Mesendoderm (in vitro differentiated cells): ENCODE results near the gene RHD.
A peak's percentile ranks its signal among the peaks of the same experiment; 100 is the strongest.
"Not testable (repeated sequence)": the region's sequence is repeated elsewhere in the genome, so short reads cannot be mapped to it uniquely, and the experiment has no call there.

Experiments used
- DNase-seq: peaks from one replicate; pipeline ENCODE4 v3.0.0; 2013
- H2AK5ac ChIP-seq: 2 replicates; pipeline ENCODE4 v1.6.1; 2013; ENCODE audit warnings: low read length, inconsistent platforms
- H2BK120ac ChIP-seq: 2 replicates; pipeline ENCODE4 v1.6.1; 2013; ENCODE audit warnings: low read depth, mild to moderate bottlenecking, low read length, moderate library complexity, mixed read lengths
- H2BK15ac ChIP-seq: replicated peaks from 2 replicates; pipeline ENCODE4 v1.6.1; 2013; ENCODE audit warnings: low read depth, mild to moderate bottlenecking, moderate library complexity
- H2BK5ac ChIP-seq: 2 replicates; pipeline ENCODE4 v1.6.1; 2013; ENCODE audit warnings: low read length, inconsistent platforms
- H3K18ac ChIP-seq: 2 replicates; pipeline ENCODE4 v1.6.1; 2013; ENCODE audit warnings: mild to moderate bottlenecking, low read length, mixed read lengths
- H3K23ac ChIP-seq: one replicate; pipeline ENCODE4 v1.6.1; 2013; ENCODE audit warnings: low read length
- H3K27ac ChIP-seq: 2 replicates; pipeline ENCODE4 v1.5.1; 2013; ENCODE audit warnings: low read depth, mild to moderate bottlenecking, inconsistent platforms, low read length, moderate library complexity
- H3K27me3 ChIP-seq: 2 replicates; pipeline ENCODE4 v1.6.1; 2013; ENCODE audit warnings: low read length, control low read depth, mild to moderate bottlenecking, inconsistent platforms; ENCODE audit not compliant: insufficient read depth, poor library complexity
- H3K36me3 ChIP-seq: 2 replicates; pipeline ENCODE4 v1.6.1; 2013; ENCODE audit warnings: low read length, inconsistent platforms; ENCODE audit not compliant: control insufficient read depth, insufficient read depth
- H3K4ac ChIP-seq: one replicate; pipeline ENCODE4 v1.6.1; 2013; ENCODE audit warnings: low read depth, mild to moderate bottlenecking, low read length, moderate library complexity
- H3K4me1 ChIP-seq: 2 replicates; pipeline ENCODE4 v1.6.1; 2013; ENCODE audit warnings: low read depth, low read length, inconsistent platforms; ENCODE audit not compliant: control insufficient read depth
- H3K4me2 ChIP-seq: 2 replicates; pipeline ENCODE4 v1.6.1; 2013; ENCODE audit warnings: low read length
- H3K4me3 ChIP-seq: 2 replicates; pipeline ENCODE4 v1.5.1; 2013; ENCODE audit warnings: mild to moderate bottlenecking, low read length
- H3K56ac ChIP-seq: one replicate; pipeline ENCODE4 v1.6.1; 2013; ENCODE audit warnings: low read length
- H3K79me1 ChIP-seq: 2 replicates; pipeline ENCODE4 v1.6.1; 2013; ENCODE audit warnings: low read length, inconsistent platforms
- H3K79me2 ChIP-seq: 2 replicates; pipeline ENCODE4 v1.6.1; 2013; ENCODE audit warnings: mild to moderate bottlenecking, low read length; ENCODE audit not compliant: control insufficient read depth, insufficient read depth
- H3K9ac ChIP-seq: 2 replicates; pipeline ENCODE4 v1.6.1; 2013; ENCODE audit warnings: low read length, inconsistent platforms
- H4K5ac ChIP-seq: one replicate; pipeline ENCODE4 v1.6.1; 2013; ENCODE audit warnings: low read length
- H4K8ac ChIP-seq: one replicate; pipeline ENCODE4 v1.6.1; 2013; ENCODE audit warnings: low read depth, mild to moderate bottlenecking, control low read depth, low read length, moderate library complexity
- WGBS: extraction: QIAGEN DNeasy Blood & Tissue Kit; methylation state at CpG from one replicate; pipeline ENCODE4 v1.1.7; 2013; ENCODE audit warnings: low lambda C conversion rate, missing lambda C conversion rate; ENCODE audit not compliant: insufficient coverage; ENCODE audit errors: extremely low coverage; 5-methylcytosine and 5-hydroxymethylcytosine counted together

The RHD gene

DNA sequence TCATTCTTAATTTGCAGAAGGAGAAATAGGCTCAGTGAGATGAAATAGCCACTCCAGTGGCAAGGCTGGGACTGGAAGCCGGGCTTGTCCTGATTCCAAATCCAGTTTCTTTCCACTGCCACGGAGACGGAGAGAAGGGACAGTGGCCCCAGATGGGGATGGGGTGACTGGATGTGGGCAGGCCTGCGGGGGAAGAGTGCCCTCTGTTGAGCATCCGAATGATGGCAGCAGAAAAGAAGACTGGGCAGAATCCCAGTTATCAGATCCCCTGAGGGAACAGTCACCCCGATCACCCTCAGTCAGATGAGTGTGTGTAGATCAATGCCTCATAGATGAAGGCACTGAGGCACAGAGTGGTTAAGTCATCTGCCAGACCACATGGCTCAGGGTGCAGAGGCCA is 17.7 kb downstream of the RHD start:
- H3K4me3 ChIP-seq, H3K4ac ChIP-seq, H3K4me1 ChIP-seq, H3K9ac ChIP-seq, H3K79me1 ChIP-seq, DNase-seq, H2BK120ac ChIP-seq, H4K8ac ChIP-seq, H3K79me2 ChIP-seq, H4K5ac ChIP-seq, H3K18ac ChIP-seq, H3K27me3 ChIP-seq, H2BK5ac ChIP-seq, H3K36me3 ChIP-seq, H2BK15ac ChIP-seq, H3K23ac ChIP-seq, H2AK5ac ChIP-seq, H3K56ac ChIP-seq, H3K4me2 ChIP-seq, H3K27ac ChIP-seq: not testable (repeated sequence)
- no CpG with 5 or more reads among the region's 6 CpGs for WGBS

DNA sequence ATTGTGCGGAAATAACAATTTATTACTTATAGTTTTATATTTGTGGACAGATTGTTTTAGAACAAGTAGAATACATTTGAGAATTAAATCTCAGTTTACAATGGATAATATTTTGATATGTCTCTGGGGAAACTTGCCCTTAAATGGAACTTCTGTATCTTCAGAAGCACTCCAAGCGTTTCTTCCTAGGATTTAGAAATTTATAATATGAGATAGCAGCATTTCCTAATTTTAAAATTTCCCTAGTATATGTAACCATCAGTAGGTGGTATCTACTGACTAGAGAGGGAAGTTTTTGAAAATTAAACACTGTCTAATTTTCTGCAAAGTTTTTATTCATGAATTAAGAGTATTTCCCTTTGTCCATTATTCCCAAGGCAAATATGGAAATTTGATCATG is 21.1 kb downstream of the RHD start:
- H4K8ac ChIP-seq, H2BK120ac ChIP-seq, H3K4me2 ChIP-seq, DNase-seq, H3K79me2 ChIP-seq, H4K5ac ChIP-seq, H3K27ac ChIP-seq, H3K4ac ChIP-seq, H3K36me3 ChIP-seq, H3K4me1 ChIP-seq, H3K4me3 ChIP-seq, H3K27me3 ChIP-seq, H2AK5ac ChIP-seq, H3K56ac ChIP-seq, H2BK15ac ChIP-seq, H3K18ac ChIP-seq, H3K9ac ChIP-seq, H3K79me1 ChIP-seq, H3K23ac ChIP-seq, H2BK5ac ChIP-seq: not testable (repeated sequence)
- no CpG with 5 or more reads among the region's 2 CpGs for WGBS

DNA sequence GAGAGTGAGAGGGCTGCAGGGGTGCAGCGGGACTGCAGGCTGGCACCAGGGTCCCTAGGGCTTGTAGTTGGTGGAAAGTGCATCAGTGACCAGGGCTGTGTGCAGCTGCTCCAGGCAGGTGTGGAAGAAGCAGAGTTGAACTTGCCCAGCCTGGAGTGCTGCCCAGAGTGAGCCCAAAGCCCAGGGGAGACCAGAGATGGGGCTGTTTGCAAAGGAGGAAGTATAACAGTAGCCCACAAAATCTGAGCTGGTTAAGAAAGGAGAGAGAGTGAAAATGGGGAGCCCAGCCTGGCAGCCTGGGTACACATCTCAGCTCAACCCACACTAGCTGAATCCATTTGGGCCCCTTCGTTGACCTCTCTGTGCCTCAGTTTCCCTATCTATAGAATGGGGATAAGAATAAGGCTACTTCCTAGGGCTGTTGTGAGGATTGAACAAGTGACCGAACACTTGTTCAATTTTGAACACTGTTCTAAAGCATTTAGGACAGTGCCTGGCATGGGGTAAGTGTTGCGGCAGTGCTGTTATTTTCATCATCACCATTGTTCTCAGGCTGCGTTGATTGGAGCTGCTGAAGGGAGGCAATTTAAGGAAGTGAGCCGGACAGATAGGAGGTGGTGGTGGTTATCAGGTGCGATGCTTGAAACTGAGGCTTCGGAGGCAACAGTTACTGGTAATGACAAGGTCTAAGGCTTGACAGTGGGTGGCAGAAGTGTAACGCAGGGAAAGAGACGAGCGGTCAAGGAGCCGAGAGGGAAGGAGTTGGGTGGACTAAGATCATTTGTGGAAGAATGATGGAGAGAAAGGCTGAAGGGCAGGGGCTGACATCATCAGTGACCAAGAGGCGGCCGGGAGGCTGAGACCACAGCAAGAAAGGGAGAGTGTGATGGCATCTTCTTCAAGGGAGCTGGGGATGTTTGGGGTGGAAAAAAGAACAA is 22.8 kb downstream of the RHD start:
- not testable (repeated sequence) for H3K36me3 ChIP-seq, DNase-seq, H3K27ac ChIP-seq, H2BK120ac ChIP-seq, H3K56ac ChIP-seq, H3K4me3 ChIP-seq, H3K4me2 ChIP-seq, H2BK5ac ChIP-seq, H4K8ac ChIP-seq, H3K18ac ChIP-seq, H3K4me1 ChIP-seq, H2AK5ac ChIP-seq, H4K5ac ChIP-seq, H3K4ac ChIP-seq, H3K23ac ChIP-seq, H3K79me1 ChIP-seq, H3K27me3 ChIP-seq, H2BK15ac ChIP-seq, H3K79me2 ChIP-seq, H3K9ac ChIP-seq
- WGBS, result no CpG with 5 or more reads among the region's 14 CpGs

DNA sequence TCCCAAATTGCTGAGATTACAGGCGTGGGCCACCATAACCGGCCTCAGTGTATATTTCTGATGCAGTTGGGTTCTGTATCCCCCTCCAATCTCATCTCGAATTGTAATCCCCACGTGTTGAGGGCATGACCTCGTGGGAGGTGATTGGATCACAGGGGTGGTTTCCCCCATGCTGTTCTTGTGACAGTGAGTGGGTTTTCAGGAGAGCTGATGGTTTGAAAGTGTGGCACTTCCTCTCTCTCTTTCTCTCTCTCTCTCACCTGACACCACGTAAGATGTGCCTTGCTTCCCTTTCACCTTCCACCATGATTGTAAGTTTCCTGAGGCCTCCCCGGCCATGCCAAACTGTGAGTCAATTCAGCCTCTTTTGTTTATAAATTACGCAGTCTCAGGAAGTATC is 24.2 kb downstream of the RHD start:
- not testable (repeated sequence) for H3K27ac ChIP-seq, H2BK15ac ChIP-seq, H3K23ac ChIP-seq, H4K8ac ChIP-seq, H3K4me3 ChIP-seq, H4K5ac ChIP-seq, H2BK120ac ChIP-seq, H3K27me3 ChIP-seq, H3K56ac ChIP-seq, H2BK5ac ChIP-seq, H3K36me3 ChIP-seq, H3K4me2 ChIP-seq, H2AK5ac ChIP-seq, H3K79me1 ChIP-seq, H3K4ac ChIP-seq, H3K18ac ChIP-seq, H3K9ac ChIP-seq, DNase-seq, H3K79me2 ChIP-seq, H3K4me1 ChIP-seq
- WGBS, result no CpG with 5 or more reads among the region's 8 CpGs

DNA sequence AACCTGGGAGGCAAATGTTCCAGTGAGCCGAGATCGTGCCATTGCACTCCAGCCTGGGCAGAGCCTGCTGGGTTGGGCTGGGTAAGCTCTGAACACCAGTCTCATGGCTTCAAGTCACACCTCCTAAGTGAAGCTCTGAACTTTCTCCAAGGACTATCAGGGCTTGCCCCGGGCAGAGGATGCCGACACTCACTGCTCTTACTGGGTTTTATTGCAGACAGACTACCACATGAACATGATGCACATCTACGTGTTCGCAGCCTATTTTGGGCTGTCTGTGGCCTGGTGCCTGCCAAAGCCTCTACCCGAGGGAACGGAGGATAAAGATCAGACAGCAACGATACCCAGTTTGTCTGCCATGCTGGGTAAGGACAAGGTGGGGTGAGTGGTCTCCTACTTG is 28.4 kb downstream of the RHD start:
- H2AK5ac ChIP-seq, H2BK5ac ChIP-seq, H3K36me3 ChIP-seq, H3K4me2 ChIP-seq, DNase-seq, H3K18ac ChIP-seq, H3K79me2 ChIP-seq, H3K79me1 ChIP-seq, H3K27me3 ChIP-seq, H3K4ac ChIP-seq, H3K9ac ChIP-seq, H2BK15ac ChIP-seq, H4K5ac ChIP-seq, H4K8ac ChIP-seq, H3K27ac ChIP-seq, H3K4me3 ChIP-seq, H2BK120ac ChIP-seq, H3K23ac ChIP-seq, H3K4me1 ChIP-seq, H3K56ac ChIP-seq: not testable (repeated sequence)
- no CpG with 5 or more reads among the region's 9 CpGs for WGBS

DNA sequence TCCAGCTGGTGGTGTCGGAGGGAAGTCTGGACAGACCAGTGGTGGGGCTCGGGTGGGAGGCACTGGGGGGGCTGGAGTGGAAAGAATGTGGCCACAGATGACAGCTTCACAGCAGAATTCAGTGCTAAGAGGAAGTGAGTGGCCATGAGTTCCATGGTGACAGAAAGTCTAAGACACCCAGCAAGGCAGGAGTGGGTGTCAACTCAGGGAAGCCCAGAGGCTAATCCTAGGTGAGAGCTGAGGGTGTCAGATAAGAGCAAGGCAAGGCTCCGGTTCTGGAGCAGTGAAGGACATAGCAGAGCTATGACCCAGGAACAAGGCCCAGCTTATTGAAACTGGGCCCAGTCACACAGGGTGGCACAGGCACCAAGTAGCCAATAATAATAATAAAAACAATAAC is 30.0 kb downstream of the RHD start:
- not testable (repeated sequence) for H2BK120ac ChIP-seq, H3K23ac ChIP-seq, H3K79me2 ChIP-seq, H3K4me2 ChIP-seq, H3K4me1 ChIP-seq, H3K79me1 ChIP-seq, H3K27me3 ChIP-seq, H2BK5ac ChIP-seq, H3K4me3 ChIP-seq, H4K5ac ChIP-seq, H3K27ac ChIP-seq, H3K56ac ChIP-seq, H2BK15ac ChIP-seq, H3K9ac ChIP-seq, H2AK5ac ChIP-seq, H4K8ac ChIP-seq, H3K18ac ChIP-seq, H3K36me3 ChIP-seq, H3K4ac ChIP-seq
- no CpG with 5 or more reads among the region's 3 CpGs for whole genome bisulfite sequencing
- peak; percentile 14 for DNase-seq
